HepG2 (cell line): ENCODE measurements around the gene PSMC4. TPM values are rescaled to one million over a fixed set of nuclear protein-coding genes. Genes with fewer than 3 reads are reported as not detected.

ENCODE experiments used
- GZF1 ChIP-seq: sonication (generic); formaldehyde crosslinking; IDR thresholded peaks from 2 replicates; pipeline ENCODE4 v1.5.1; 2020; ENCODE audit warnings: mild to moderate bottlenecking, missing genetic modification reagents
- MTF1 ChIP-seq: sonication (generic); formaldehyde crosslinking; IDR thresholded peaks from 2 replicates; pipeline ENCODE4 v1.5.0; 2020; ENCODE audit warnings: missing genetic modification reagents
- NAIF1 ChIP-seq: sonication (generic); formaldehyde crosslinking; IDR thresholded peaks from 2 replicates; pipeline ENCODE4 v1.5.0; 2020; ENCODE audit warnings: mild to moderate bottlenecking, missing genetic modification reagents, borderline replicate concordance
- RAD51 ChIP-seq: fragments of 450-650 bp; IDR thresholded peaks from 2 replicates; pipeline ENCODE4 v1.6.1; 2016; ENCODE audit warnings: borderline replicate concordance
- SRSF9 ChIP-seq: fragments of 200-400 bp; formaldehyde crosslinking; IDR thresholded peaks from 2 replicates; pipeline ENCODE4 v1.6.1; 2018; ENCODE audit warnings: borderline replicate concordance, mild to moderate bottlenecking, low read depth, low read length; ENCODE audit not compliant: insufficient read depth, poor library complexity, severe bottlenecking
- TARDBP ChIP-seq: sonication (generic); formaldehyde crosslinking; IDR thresholded peaks from 2 replicates; pipeline ENCODE4 v1.8.0; 2022; ENCODE audit warnings: mild to moderate bottlenecking, missing genetic modification reagents
- TIGD3 ChIP-seq: sonication (generic); formaldehyde crosslinking; IDR thresholded peaks from 2 replicates; pipeline ENCODE4 v1.5.1; 2020; ENCODE audit warnings: mild to moderate bottlenecking, missing genetic modification reagents, borderline replicate concordance
- USF2 ChIP-seq, 2 experiments: sonication (generic) in 1 of 2; formaldehyde crosslinking in 1 of 2; IDR thresholded peaks; 2 replicates each; pipeline versions ENCODE4 v1.5.1 to v1.6.1; 2011 to 2020; ENCODE audit warnings: borderline replicate concordance in 1 of 2, low read depth in 1 of 2, low read length in 1 of 2, mild to moderate bottlenecking in 1 of 2, missing genetic modification reagents in 1 of 2, moderate library complexity in 1 of 2
- ZBTB26 ChIP-seq: IDR thresholded peaks from 2 replicates; pipeline ENCODE4 v1.6.1; 2016; ENCODE audit warnings: missing compliant biosample characterization, missing genetic modification reagents, borderline replicate concordance
- ZBTB42 ChIP-seq: sonication (generic); formaldehyde crosslinking; IDR thresholded peaks from 2 replicates; pipeline ENCODE4 v1.5.0; 2020; ENCODE audit warnings: mild to moderate bottlenecking, missing genetic modification reagents
- ZFP1 ChIP-seq: IDR thresholded peaks from 2 replicates; pipeline ENCODE4 v1.6.1; 2016
- ZMYM4 ChIP-seq: sonication (generic); formaldehyde crosslinking; IDR thresholded peaks from 2 replicates; pipeline ENCODE4 v1.8.1; 2023; ENCODE audit warnings: mild to moderate bottlenecking, missing genetic modification reagents
- ZNF10 ChIP-seq: sonication (generic); formaldehyde crosslinking; IDR thresholded peaks from 2 replicates; pipeline ENCODE4 v1.4.0; 2020; ENCODE audit warnings: mild to moderate bottlenecking, low read depth, missing genetic modification reagents, borderline replicate concordance
- ZNF280D ChIP-seq: sonication (generic); formaldehyde crosslinking; IDR thresholded peaks from 2 replicates; pipeline ENCODE4 v1.5.1; 2020; ENCODE audit warnings: mild to moderate bottlenecking, missing genetic modification reagents
- ZNF563 ChIP-seq: sonication (generic); formaldehyde crosslinking; IDR thresholded peaks from 2 replicates; pipeline ENCODE4 v1.8.0; 2022; ENCODE audit warnings: mild to moderate bottlenecking, moderate library complexity, missing genetic modification reagents
- ZNF564 ChIP-seq: sonication (generic); formaldehyde crosslinking; IDR thresholded peaks from 2 replicates; pipeline ENCODE4 v1.8.1; 2023; ENCODE audit warnings: mild to moderate bottlenecking, missing genetic modification reagents
- ZNF720 ChIP-seq: sonication (generic); formaldehyde crosslinking; IDR thresholded peaks from 2 replicates; pipeline ENCODE4 v1.4.0; 2020; ENCODE audit warnings: missing genetic modification reagents
- ZNF839 ChIP-seq: sonication (generic); formaldehyde crosslinking; IDR thresholded peaks from 2 replicates; pipeline ENCODE4 v1.4.0; 2020; ENCODE audit warnings: missing genetic modification reagents, mild to moderate bottlenecking, borderline replicate concordance
- polyA plus RNA-seq, 8 experiments: library from polyadenylated mRNA; depleted of rRNA in 3 of 8; stranded (reverse) in 7 of 8; unstranded in 1 of 8; fragments of >200 nt; fragmentation: Illumina TruSeq in 4 of 8; extraction: Trizol in 4 of 8; gene quantifications; 2 replicates each; pipeline versions ENCODE4 v1.2.1 to v1.2.3, GENCODE V29; 2011 to 2016; ENCODE audit warnings: low read depth in 4 of 8, missing spikeins in 1 of 8, mixed read lengths in 1 of 8; ENCODE audit not compliant: insufficient read depth in 1 of 8
- total RNA-seq, 5 experiments: library from RNA; depleted of rRNA; stranded (reverse); fragments of >200 nt; fragmentation: Illumina TruSeq; extraction: Trizol; gene quantifications; 2 replicates each; pipeline ENCODE4 v1.2.3, GENCODE V29; 2016; ENCODE audit warnings: low read depth in 1 of 5

PSMC4 gene
- total and polyA plus RNA-seq, 2 of the 13 experiments (the other 11 are each of a cell fraction or from before 2014, with no cell fraction given) = 49.9 to 160 TPM

- TF ChIP-seq RAD51 (no peak), USF2 (IDR thresholded peaks at IDR 0.05; ENCODE audit: low read depth, low read length) (no peak), USF2 (CRISPR knock-in tag; IDR thresholded peaks at IDR 0.05; ENCODE audit: borderline replicate concordance) (no peak), NAIF1 (CRISPR knock-in tag) (peak; percentile 21; the same call in 1 of the 2 replicates), TARDBP (CRISPR knock-in tag) (peak; percentile 74), SRSF9 (no peak), ZNF839 (no peak), ZNF720 (CRISPR knock-in tag) (no peak), GZF1 (CRISPR knock-in tag) (0 out of 2 replicates have a peak, but pooled peaks have one; percentile 56), ZBTB42 (CRISPR knock-in tag) (peak; percentile 66; the same call in 1 of the 2 replicates), ZNF280D (CRISPR knock-in tag) (peak; percentile 92), ZNF10 (CRISPR knock-in tag) (no peak), ZNF564 (peak; percentile 61; the same call in 1 of the 2 replicates), ZMYM4 (CRISPR knock-in tag) (peak; percentile 36; the same call in 1 of the 2 replicates), TIGD3 (CRISPR knock-in tag) (peak; percentile 48; the same call in 1 of the 2 replicates), ZBTB26 (CRISPR knock-in tag) (peak; percentile 22; the same call in 1 of the 2 replicates), ZFP1 (no peak), ZNF563 (CRISPR knock-in tag) (no peak; the same call in 1 of the 2 replicates), MTF1 (CRISPR knock-in tag) (no peak)
These were observed 26.1 kb downstream of the PSMC4 start, which contains the start of gene ZNF546 (continued) for GRCh38 chr19:39996811-39997637.
